ENCODE measurements around the gene GRIA3.
"Not testable (repeated sequence)": the region's sequence is repeated elsewhere in the genome, so short reads cannot be mapped to it uniquely, and the experiment has no call there.

GRIA3 gene

GRCh38 chrX:123282241-123282640, 98.2 kb downstream of the GRIA3 start:
- DNase-seq = no peak

GRCh38 chrX:123283407-123283806, 99.3 kb downstream of the GRIA3 start:
- DNase-seq = not testable (repeated sequence)

DNA sequence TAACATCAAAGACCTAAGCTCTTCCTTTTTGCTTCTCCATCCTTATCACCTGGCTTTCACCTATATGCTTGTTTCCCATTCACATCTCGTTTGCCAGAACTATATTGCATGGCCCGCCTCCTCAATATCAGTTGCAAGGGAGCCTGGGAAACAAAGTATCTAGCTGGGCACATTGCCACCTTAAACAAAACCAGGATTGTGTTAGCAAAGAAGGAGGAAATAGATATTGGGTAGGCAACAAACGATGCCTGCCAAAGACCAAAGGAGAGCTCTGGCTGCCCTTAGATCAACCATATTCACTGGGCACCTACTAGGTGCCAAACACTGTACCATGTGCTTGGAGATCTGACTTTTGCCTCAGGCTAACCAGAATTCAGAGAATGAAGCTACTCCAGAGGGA, 107.5 kb downstream of the GRIA3 start:
- DNase-seq = no peak

DNA sequence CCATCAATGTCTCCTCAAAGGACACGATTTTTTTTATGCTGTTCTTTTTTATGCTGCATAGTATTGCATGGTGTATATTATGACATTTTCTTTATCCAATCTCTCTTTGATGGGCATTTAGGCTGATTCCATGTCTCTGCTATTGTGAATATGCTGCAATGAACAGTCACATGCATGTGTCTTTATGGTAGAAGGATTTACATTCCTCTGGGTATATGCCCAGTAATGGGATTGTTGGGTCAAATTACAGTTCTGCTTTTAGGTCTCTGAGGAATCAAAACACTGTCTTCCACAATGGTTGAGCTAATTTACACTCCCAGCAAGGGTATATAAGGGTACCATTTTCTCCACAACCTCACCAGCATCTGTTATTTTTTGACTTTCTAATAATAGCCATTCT, 113.9 kb downstream of the GRIA3 start:
- DNase-seq = no peak

- DNase-seq = no peak
Measured at GRCh38 chrX:123303429-123303828, 119.4 kb downstream of the GRIA3 start.

DNA sequence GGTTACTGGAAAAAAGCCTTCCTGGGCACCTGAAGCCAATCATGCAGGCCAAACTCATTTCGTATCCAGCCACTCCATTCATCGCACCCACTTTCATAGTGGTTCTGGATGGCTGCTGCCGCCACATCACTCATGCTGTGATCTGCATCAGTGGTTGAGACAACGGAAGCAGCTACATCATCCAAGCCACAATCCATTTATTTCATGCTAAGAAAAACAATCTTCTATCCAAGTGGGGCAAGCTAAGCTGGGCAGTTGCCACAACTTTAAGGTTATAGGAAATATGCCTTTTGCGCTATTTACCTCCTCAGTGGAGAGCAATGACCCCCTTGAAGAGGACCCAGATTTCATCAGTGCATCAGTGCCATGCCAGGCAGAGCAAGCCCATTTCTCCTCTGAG, 124.6 kb downstream of the GRIA3 start:
- no peak for DNase-seq

DNA sequence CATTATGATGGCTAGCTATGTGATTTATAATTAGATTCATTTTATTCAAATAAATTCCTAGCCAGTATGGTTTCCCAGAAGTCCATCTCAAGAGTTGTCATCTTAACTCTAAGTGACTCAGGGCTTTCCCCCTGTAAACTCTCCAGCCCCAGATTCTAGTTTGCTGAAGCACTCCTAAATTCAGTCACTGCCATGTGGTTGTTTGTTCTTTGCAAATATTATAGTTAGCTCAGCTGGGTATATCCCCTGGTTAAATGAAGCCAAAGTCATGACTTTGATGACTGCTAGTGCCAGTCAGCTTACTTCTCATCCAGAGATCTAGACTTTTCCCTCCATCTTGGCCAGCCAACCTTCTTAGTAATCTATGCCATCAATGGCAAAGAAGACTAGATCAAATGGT, 126.0 kb downstream of the GRIA3 start:
- DNase-seq = no peak

DNA sequence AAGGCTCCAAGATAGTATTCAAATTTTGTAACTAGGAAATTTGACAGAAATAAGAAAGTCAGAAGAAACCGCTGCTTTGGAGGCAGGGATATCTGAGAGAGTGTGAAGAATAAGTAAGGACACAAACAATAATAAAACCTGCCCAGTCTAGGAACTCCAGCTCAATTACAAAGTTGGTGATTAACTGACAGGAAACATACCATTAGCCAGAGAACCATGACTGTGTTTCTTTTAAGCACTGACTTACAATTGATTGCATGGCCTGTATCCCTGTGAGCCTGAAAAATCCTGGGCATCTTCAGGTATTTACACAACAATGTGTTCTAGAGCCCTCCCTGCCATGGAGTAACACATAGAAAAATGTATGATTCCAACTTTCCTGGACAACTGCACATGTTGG, 127.4 kb downstream of the GRIA3 start:
- no peak for DNase-seq

DNA sequence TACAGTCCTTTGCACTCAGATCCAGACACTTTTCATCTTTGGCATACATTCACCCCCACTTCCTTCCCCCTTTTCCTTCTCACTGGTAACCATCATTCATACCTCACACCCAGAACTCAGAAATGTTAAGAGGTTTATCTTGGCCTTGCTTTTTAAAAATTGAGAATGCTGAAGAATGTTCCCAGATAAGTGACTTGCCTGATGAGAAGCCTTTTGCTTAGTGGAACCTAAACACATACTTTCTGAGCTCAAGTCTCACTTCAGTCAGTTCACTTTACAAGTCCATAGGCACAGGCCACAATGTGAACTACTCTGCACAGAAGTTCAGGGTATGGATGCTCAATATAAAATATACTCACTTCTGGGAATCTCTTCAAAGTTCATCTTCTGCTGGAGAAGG, 129.4 kb downstream of the GRIA3 start:
- no peak for DNase-seq

DNA sequence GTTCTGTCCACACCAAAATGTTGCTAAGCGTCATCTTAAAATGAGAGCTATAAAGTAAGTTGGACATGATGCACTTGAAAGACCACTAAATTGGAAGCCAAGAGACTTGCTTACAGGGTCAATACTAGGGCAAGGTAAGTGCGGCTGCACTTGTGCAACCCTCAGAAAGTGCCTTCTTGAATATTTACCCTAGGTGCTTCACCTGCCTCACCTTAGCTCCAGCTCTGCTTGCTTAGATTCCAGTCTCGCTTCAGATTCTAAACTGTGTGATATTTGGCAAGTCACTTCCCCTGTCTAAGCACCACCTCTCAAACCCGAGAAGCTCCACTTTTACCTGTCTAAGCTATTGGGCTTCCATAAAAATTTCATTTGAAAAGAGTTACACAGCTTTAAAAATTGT, 136.5 kb downstream of the GRIA3 start:
- no peak for DNase-seq

DNA sequence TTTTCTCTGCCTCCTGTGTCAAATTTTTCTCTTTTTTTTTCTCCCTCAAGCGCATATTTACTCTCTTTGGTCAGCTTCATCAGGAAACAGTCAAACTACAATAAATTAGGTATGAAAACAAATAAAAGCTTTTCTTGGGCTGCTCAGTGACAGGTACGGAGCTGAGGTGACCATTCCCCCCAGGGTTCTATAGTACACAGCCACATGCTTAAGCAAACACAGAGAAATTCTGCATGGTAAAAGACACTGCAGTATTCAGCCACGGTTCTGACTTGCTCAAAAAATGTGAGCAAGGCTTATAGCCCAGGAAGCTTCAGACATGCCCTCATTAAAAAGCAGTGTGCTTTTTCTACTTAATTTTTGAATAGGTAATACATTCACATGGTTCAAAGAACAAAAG, 138.5 kb downstream of the GRIA3 start:
- DNase-seq = no peak

DNA sequence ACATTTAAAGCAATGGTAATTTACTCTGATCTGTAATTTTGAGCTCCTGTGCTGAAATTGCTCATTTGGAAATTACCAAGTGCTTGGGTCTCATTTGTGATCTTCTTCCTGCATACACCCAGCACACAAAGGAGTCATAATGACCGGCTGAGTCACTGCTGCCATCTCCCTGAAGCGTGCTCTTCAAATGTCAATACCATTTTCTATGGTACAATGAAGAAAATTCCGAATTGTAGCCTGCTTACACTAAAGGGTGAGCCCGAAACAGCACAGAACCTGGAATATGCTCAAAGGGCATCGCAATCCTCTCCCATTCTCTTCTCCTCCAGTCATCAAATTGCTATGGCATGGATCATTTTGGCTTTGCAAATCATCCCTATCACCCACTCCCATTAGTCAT, 140.5 kb downstream of the GRIA3 start:
- no peak for DNase-seq

DNA sequence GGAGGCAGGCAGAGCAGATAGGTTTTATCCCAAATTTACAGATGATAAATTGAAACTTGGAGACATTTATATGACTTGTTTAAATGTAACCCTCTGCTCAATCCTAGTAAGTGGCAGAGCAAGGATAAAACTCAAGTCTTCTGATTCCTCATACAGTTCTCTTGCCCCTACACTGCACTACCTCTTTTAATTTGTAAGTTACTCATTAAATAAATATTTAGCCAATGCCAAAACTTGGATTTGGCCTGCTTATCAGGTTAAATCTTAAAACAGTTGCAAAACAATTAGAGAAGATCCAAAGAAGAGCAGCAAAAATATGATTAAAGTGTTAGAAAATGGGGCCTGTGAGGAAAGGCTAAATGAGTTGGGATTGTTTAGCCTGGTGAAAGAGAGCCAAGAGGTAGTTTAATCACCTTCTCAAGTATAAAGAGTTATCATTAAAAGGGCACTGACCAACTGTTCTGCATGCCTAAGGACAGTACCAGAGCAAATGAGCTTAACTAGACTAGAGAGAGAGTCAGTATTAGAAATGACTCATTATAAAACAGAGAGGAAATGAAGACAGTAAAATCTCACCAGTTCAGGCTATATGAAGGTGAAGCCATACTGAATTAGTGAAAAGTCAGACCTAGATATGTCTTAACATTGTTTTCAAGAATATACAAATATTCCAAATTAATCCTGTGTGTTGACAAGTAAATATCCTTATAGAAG, 146.3 kb downstream of the GRIA3 start:
- DNase-seq = no peak

DNA sequence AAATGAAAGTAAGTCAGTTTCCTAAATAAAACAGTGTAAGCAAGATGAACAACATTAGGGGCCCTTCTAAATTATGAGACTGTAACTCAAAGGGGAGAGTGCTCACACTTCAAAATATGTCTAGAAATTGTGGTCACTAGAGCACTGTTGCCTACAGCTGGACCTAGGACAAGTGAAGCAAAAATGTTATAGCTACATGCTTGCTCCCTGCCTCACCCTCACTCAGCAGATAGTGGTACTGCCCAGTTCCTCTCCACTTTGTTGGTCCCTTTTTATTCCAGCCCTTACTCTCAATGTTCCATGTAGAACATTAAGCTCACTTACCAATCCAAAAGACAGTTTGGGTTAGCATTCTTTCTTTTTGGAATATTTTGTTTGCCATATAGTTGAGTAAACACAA, 147.3 kb downstream of the GRIA3 start:
- DNase-seq = no peak

- DNase-seq = no peak
Measured at GRCh38 chrX:123331859-123332258, 147.8 kb downstream of the GRIA3 start.

DNA sequence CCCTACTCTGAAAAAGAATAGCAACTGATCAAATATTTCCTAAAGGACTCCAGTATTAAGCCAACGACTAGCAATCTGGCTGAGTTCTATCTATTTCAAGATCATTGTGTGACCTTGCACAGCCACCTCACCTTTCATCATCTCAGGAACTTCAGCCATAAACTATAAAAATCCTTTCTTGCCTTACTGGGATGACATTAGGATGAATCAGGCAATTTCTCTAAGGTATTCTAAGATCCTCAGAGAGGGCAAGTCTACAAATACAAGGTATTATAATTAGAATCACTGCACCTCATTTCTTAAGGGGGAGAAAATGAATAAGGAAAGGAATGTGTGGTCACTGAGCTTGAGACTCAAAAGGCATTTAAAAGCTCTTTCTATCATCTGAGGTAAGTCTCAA, 152.6 kb downstream of the GRIA3 start:
- DNase-seq = no peak

DNA sequence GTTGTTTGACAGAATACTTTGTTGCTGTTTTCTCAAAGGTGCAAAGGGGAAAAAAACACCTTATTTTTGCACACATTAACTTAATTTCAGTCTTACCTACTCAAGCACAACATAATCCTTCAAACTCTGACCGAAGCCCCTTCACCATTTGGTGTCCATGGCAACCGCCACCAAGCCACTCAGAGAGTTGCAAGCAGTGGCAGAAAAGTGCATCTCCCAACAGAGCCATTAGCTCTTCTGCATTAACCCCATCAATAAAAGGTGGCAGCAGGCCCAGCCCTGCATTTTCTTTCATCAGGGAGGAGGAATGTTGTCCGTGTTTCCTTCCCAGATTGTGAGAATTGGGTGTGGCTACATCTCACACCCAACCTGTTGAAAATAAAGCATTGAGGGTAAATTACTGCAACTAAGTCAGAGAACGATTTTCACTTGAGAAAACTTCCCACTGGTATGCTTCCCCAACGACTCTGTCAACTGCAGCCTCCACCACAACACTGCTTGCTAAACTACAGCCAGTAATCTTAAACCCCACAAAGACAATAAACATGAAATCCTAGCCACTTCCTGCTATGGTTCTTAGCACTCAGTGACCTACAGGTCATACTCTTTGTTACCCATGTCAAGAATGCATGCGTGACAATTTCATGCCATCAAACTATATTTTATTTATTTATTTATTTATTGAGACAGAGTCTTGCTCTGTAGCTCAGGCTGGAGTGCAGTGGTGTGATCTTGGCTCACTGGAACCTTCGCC, 154.0 kb downstream of the GRIA3 start:
- DNase-seq = no peak

- no peak for DNase-seq
Measured at GRCh38 chrX:123339221-123339905, 155.3 kb downstream of the GRIA3 start.

GRCh38 chrX:123340696-123341095, 156.6 kb downstream of the GRIA3 start:
- DNase-seq = no peak

- DNase-seq = no peak
Measured at GRCh38 chrX:123348468-123348867, 164.4 kb downstream of the GRIA3 start.

- no peak for DNase-seq
Measured at GRCh38 chrX:123350226-123350625, 166.1 kb downstream of the GRIA3 start.

DNA sequence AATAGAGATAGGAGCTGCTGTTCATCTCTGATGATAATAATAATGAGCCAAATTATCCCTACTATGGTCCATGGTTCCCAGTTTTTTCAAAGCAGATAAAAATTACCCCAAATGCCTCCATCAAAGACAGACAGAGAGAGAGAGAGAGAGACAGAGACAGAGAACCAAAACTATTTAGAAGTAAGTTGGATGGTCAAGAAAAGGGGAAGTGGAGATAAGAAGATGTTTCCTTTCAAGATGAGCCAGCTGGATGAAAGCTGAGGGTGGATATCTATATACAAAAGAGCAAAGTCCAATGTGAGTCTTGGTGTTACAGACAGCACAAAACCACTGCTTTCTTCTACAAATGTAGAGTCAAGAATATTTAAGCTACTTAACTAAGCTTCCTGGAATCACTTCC, 173.9 kb downstream of the GRIA3 start:
- DNase-seq = no peak

DNA sequence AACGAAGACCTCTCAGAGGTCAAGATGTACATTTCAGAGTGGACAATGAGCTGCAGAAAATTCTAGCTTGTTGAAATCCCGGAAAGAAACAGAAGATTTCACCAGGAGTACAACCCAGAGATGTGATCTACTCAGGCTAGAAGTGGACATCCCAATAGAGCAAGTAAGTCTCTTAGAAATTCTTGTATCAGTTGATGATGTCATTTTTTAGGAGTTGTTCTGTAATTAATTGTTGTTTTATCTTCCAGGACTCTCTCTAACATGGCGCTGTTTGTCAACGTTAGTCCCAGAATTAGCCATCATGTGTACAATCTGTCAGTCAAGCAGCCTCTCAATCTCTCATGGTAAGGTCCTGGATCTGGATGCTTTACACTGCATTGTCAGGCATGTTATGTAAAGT, 174.4 kb downstream of the GRIA3 start:
- DNase-seq = no peak

DNA sequence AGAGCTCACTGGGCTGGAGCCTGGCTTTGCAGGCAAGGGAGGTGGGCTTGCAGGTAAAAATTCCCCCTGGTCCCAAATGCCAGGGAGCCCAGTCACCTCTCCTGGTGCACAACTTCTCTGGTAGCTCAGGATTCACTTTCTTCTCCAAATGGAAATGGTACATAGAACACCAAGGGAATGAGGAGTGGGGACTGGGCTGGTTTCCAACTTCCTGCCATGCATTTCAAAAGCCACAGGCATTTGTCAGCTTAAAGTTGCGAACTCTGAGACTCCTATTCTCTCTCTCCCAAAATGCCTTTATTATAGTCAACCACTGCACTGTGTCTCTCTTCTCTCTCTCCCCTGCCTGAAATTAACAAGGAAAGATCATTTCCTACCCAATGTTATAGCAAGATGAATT, 177.3 kb downstream of the GRIA3 start:
- no peak for DNase-seq

All from activated CD4-positive, alpha-beta T cell treated with anti-CD3 and anti-CD28 coated beads, Interleukin-2, amount 50 U/mL, for 4 hours (primary cell).